Measurements from ENCODE around the gene ZNF593. TPM values are rescaled to one million over a fixed set of nuclear protein-coding genes. Genes with fewer than 3 reads are reported as not detected.

Gene ZNF593
- polyA plus RNA-seq, 4 donors, result 27.7 to 152 (median 94.7) TPM

DNA sequence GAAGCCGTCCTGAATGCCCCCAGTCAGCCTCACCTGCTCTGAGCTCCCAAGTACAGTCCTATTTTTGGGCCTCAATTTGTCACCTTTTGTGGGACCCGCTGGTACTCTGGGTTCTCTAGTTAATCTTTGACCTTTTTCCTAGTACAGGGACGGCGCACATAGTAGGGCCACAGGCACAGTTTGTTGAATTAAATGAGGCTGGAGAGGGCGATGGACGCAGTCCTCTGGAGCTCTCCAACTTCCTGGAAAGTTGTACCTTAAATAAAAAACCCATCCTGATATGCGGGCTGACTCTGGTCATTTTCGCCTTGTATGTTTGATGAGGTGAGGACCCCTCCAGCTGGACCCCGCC is 6.0 kb upstream of the ZNF593 start:
- WGBS, 3 donors, result 23 to 47% (median 43%) methylated on average over 9 of the region's 9 CpGs
- Histone ChIP-seq H3K27ac (ENCODE audit: low read depth in 1 of 3, low read length in 2 of 3) (no peak overlapping the region), H3K9me3 (ENCODE audit: control insufficient read depth in 2 of 2, insufficient read depth in 1 of 2, low read depth in 1 of 2, low read length in 1 of 2) (no peaks in the 10 kb centered on the region), H3K27me3 (ENCODE audit: control insufficient read depth in 3 of 3, insufficient read depth in 3 of 3, low read length in 3 of 3) (peaks cover 4 to 34% (median 8%) of the 10 kb centered on the region in 3 donors), H3K36me3 (ENCODE audit: control insufficient read depth in 3 of 3, insufficient read depth in 2 of 3, low read depth in 1 of 3, low read length in 3 of 3) (no peaks in the 10 kb centered on the region), H3K4me3 (ENCODE audit: low read depth in 1 of 3, low read length in 3 of 3) (peak overlapping the region in 2 of 3 donors; percentile 28 to 51), H3K4me1 (ENCODE audit: control insufficient read depth in 3 of 3, insufficient read depth in 2 of 3, low read depth in 1 of 3, low read length in 2 of 3) (peaks cover 0 to 21% (median 0%) of the 10 kb centered on the region in 3 donors)
- FAIRE-seq (no peak), DNase-seq (no peak)

DNA sequence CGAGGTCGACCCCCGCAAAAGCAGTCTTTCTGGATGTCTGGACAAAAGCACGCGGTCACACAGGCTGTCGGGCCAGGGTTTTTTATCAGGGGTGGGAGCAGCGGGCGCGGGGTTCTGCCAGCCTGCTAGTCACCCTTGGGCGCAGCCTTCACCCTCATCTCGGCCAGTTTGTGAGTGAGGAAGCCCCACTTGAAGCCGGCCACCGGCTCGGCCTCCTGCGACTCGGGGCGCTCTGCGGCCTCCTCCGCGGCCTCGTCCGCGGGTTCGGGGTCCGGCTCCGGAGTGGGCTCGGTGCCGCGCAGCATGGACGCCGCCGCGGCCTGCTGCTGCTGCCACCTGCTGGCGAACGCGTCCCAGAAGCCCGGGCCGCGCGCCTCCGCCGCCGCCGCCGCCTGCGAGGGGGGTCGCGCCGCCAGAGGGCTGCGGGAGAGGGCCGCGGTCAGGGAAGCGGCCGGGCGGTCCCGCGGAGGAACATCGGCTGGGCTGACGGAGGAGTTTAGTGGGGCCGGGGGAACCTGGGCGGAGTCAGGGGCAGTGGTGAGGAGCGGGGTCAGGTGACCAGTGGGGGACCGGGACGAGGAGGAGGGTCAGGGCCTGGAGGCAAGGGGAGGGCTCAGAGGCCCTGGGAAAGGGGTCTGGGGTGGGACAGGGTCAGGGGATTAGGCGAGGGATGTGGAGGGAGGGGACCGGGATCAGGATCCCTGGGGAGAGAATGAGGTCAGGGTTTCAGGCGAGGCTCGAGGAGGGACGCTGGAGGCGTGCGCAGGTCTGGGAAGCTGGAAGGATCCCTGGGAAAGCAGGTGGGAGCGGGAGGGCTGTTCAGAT is 5.5 kb upstream of the ZNF593 start:
- H3K27ac ChIP-seq (ENCODE audit: low read depth in 1 of 3, low read length in 2 of 3), result no peak overlapping the region
- H3K4me1 ChIP-seq (ENCODE audit: control insufficient read depth in 3 of 3, insufficient read depth in 2 of 3, low read depth in 1 of 3, low read length in 2 of 3), result peaks cover 0 to 27% (median 0%) of the 10 kb centered on the region in 3 donors
- peak overlapping the region in 2 of 3 donors; percentile 28 to 51 for H3K4me3 ChIP-seq (ENCODE audit: low read depth in 1 of 3, low read length in 3 of 3)
- FAIRE-seq (no peak), DNase-seq (peak; percentile 10 to 77)
- no peaks in the 10 kb centered on the region for H3K36me3 ChIP-seq (ENCODE audit: control insufficient read depth in 3 of 3, insufficient read depth in 2 of 3, low read depth in 1 of 3, low read length in 3 of 3)
- 3 to 9% (median 6%) methylated on average over 65 to 72 of the region's 72 CpGs for WGBS, 3 donors
- H3K9me3 ChIP-seq (ENCODE audit: control insufficient read depth in 2 of 2, insufficient read depth in 1 of 2, low read depth in 1 of 2, low read length in 1 of 2), result no peaks in the 10 kb centered on the region
- peaks cover 4 to 34% (median 8%) of the 10 kb centered on the region in 3 donors for H3K27me3 ChIP-seq (ENCODE audit: control insufficient read depth in 3 of 3, insufficient read depth in 3 of 3, low read length in 3 of 3)

DNA sequence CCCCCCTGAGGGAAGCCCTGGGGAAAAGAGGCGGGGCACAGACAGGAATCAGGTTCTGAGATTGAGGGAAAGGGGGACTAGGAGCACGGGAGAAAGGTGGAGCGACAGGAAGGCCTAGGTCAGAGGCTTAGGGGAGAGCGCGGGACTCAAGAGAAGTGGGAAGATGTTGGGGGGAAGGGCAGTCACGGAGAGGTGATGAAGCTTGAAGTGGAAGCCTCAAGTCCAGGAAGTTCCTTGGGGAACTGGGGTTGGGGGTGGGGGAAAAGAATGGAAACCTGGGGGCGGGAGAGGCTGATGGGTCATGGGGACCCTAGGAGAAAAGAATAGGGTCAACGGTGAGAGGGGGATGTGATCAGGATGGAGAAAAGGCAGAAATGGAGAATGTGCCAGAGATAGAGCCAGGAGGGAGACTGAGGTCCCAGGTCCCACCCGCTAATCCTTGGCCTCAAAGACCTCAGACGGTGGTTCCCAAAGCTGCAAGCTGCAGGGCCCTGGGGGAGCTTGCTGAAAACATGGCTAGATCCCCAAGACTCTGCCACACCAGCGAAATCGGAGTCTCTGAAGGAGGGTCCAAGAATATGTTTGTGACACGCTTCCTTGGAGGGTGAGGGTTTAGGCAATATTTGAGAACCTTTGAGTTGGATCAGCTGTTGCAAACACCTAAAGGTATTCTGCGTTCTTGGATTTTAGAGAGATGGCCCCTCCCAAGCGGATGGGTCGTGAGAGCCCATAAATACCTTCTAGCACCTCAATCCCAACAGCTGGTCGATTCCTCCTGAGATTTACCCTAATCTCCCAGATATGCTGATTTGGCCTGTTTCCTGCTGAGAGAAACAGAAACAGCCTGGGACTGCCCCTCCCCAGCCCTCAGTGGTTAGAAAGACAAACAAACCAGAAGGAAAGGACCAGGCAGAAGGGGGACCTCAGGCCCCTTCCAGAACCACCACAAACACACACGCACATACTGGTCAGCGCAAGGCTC is 4.6 kb upstream of the ZNF593 start:
- Histone ChIP-seq H3K36me3 (ENCODE audit: control insufficient read depth in 3 of 3, insufficient read depth in 2 of 3, low read depth in 1 of 3, low read length in 3 of 3) (no peaks in the 10 kb centered on the region), H3K4me3 (ENCODE audit: low read depth in 1 of 3, low read length in 3 of 3) (no peak overlapping the region), H3K27ac (ENCODE audit: low read depth in 1 of 3, low read length in 2 of 3) (no peak overlapping the region), H3K27me3 (ENCODE audit: control insufficient read depth in 3 of 3, insufficient read depth in 3 of 3, low read length in 3 of 3) (peaks cover 4 to 33% (median 8%) of the 10 kb centered on the region in 3 donors), H3K4me1 (ENCODE audit: control insufficient read depth in 3 of 3, insufficient read depth in 2 of 3, low read depth in 1 of 3, low read length in 2 of 3) (peaks cover 0 to 30% (median 0%) of the 10 kb centered on the region in 3 donors), H3K9me3 (ENCODE audit: control insufficient read depth in 2 of 2, insufficient read depth in 1 of 2, low read depth in 1 of 2, low read length in 1 of 2) (no peaks in the 10 kb centered on the region)
- DNase-seq, result no peak
- 62 to 65% (median 65%) methylated on average over 19 of the region's 19 CpGs for WGBS, 3 donors
- FAIRE-seq, result no peak

DNA sequence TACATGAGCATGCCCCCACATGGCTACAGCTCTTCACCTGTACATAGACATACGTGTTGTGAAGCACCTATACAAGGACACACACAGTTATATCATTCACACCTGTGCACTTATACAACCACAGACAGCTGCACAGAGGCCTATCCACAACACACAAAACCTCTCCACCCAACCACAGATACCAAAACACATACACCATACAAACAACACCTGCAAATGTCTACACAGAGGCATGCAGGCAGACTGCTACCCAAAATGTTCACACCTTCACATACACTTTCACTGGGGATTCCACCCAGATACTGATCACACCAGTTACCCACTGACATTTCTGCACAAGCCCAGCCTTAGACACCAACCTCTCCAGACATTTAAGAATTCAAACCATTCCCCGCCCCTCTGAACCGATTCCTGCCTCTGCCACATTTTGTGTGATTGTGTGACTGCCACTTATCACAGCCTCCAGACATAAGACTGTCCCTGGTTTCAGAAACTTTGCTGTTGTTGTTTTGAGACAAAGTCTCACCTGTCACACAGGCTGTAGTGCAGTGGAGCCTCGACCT is 2.9 kb upstream of the ZNF593 start:
- peaks cover 4 to 18% (median 5%) of the 10 kb centered on the region in 3 donors for H3K27me3 ChIP-seq (ENCODE audit: control insufficient read depth in 3 of 3, insufficient read depth in 3 of 3, low read length in 3 of 3)
- H3K4me3 ChIP-seq (ENCODE audit: low read depth in 1 of 3, low read length in 3 of 3), result no peak overlapping the region
- DNase-seq, result no peak
- no peaks in the 10 kb centered on the region for H3K9me3 ChIP-seq (ENCODE audit: control insufficient read depth in 2 of 2, insufficient read depth in 1 of 2, low read depth in 1 of 2, low read length in 1 of 2)
- WGBS, 3 donors, result 69 to 78% (median 76%) methylated on average over 4 of the region's 4 CpGs
- H3K36me3 ChIP-seq (ENCODE audit: control insufficient read depth in 3 of 3, insufficient read depth in 2 of 3, low read depth in 1 of 3, low read length in 3 of 3), result peaks cover 0 to 14% (median 0%) of the 10 kb centered on the region in 3 donors
- H3K27ac ChIP-seq (ENCODE audit: low read depth in 1 of 3, low read length in 2 of 3), result no peak overlapping the region
- H3K4me1 ChIP-seq (ENCODE audit: control insufficient read depth in 3 of 3, insufficient read depth in 2 of 3, low read depth in 1 of 3, low read length in 2 of 3), result peaks cover 0 to 35% (median 0%) of the 10 kb centered on the region in 3 donors
- no peak for FAIRE-seq

DNA sequence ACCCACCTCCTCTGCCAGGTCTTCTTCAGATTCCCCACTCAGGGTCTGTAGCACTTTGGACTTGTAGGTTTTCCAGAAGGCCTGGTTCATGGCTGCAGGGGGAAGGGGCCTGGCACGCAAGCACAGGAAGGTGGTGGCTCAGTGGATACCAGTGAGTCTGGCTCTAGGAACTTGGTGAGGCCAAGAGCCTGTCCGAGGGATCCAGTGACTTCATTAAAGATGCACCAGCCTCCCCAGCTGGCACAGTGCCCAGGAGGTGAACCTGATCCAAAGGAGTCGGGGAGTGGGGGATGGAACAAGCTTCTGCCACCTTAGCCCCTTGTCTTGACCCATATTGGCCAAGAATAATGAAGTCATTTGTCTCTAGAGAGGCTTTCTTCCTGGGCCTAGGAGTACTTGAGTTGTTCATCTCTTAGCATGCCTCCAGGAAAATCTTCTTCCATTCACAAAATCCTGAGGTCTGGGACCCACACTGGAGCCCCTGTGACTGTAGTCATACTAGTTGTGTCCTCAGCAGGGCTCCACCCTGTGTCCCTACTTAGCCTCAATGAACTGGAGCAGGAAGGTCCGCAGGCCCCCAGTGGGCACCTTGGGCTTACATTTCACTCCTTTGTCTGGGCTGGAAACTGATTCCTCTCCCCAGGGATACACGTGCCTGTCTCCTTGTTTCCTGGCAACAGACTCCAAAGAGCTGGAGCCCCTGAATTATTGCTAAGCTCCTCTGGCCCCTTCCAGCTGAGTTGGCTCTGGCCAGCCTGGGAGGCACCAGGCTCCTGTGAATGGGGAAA is 1.1 kb upstream of the ZNF593 start, which contains the start of gene C1orf232:
Gene C1orf232 (minus strand): TSS at position 554 of the 788 bp plus-strand sequence. CDS start 464 bp downstream, at position 90.
- H3K4me1 ChIP-seq (ENCODE audit: control insufficient read depth in 3 of 3, insufficient read depth in 2 of 3, low read depth in 1 of 3, low read length in 2 of 3), result peaks cover 0 to 30% (median 0%) of the 10 kb centered on the region in 3 donors
- H3K9me3 ChIP-seq (ENCODE audit: control insufficient read depth in 2 of 2, insufficient read depth in 1 of 2, low read depth in 1 of 2, low read length in 1 of 2), result no peaks in the 10 kb centered on the region
- H3K36me3 ChIP-seq (ENCODE audit: control insufficient read depth in 3 of 3, insufficient read depth in 2 of 3, low read depth in 1 of 3, low read length in 3 of 3), result peaks cover 0 to 15% (median 0%) of the 10 kb centered on the region in 3 donors
- no peak for DNase-seq
- peak within 1 kb of the TSS; percentile 34 to 90 (median 74) for H3K27ac ChIP-seq (ENCODE audit: low read depth in 1 of 3, low read length in 2 of 3)
- peaks cover 0 to 4% (median 0%) of the 10 kb centered on the region in 3 donors for H3K27me3 ChIP-seq (ENCODE audit: control insufficient read depth in 3 of 3, insufficient read depth in 3 of 3, low read length in 3 of 3)
- WGBS, 3 donors, result 47 to 61% (median 61%) methylated on average over 5 of the region's 5 CpGs
- FAIRE-seq, result no peak
- H3K4me3 ChIP-seq (ENCODE audit: low read depth in 1 of 3, low read length in 3 of 3), result peak within 1 kb of the TSS; percentile 64 to 88 (median 64)

DNA sequence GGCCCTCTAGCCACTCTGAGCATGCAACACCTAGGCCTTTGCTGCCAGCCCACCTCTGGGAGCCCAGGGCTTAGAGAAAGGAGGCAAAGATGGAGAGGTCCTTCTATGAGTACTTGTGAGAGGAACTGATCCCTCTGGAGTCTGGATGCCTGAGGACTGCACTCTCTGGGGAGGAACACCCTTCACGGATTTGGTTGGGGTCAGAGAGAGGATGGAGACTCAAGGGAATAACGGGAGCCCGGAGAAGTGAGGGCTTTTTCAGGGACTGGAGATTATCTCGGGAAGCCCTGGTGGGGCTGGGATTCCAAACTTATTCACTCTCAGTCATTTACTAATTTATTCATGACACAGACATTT is 532 bp upstream of the ZNF593 start:
- 23 to 44% (median 36%) methylated on average over 4 of the region's 4 CpGs for WGBS, 3 donors
- DNase-seq (no peak), FAIRE-seq (no peak)
- peaks cover 0 to 15% (median 0%) of the 10 kb centered on the region in 3 donors for H3K36me3 ChIP-seq (ENCODE audit: control insufficient read depth in 3 of 3, insufficient read depth in 2 of 3, low read depth in 1 of 3, low read length in 3 of 3)
- peak overlapping the region in 1 of 3 donors; percentile 64 for H3K4me3 ChIP-seq (ENCODE audit: low read depth in 1 of 3, low read length in 3 of 3)
- no peaks in the 10 kb centered on the region for H3K9me3 ChIP-seq (ENCODE audit: control insufficient read depth in 2 of 2, insufficient read depth in 1 of 2, low read depth in 1 of 2, low read length in 1 of 2)
- H3K4me1 ChIP-seq (ENCODE audit: control insufficient read depth in 3 of 3, insufficient read depth in 2 of 3, low read depth in 1 of 3, low read length in 2 of 3), result peaks cover 0 to 26% (median 0%) of the 10 kb centered on the region in 3 donors
- no peaks in the 10 kb centered on the region for H3K27me3 ChIP-seq (ENCODE audit: control insufficient read depth in 3 of 3, insufficient read depth in 3 of 3, low read length in 3 of 3)
- peak overlapping the region in 2 of 3 donors; percentile 74 to 90 for H3K27ac ChIP-seq (ENCODE audit: low read depth in 1 of 3, low read length in 2 of 3)

DNA sequence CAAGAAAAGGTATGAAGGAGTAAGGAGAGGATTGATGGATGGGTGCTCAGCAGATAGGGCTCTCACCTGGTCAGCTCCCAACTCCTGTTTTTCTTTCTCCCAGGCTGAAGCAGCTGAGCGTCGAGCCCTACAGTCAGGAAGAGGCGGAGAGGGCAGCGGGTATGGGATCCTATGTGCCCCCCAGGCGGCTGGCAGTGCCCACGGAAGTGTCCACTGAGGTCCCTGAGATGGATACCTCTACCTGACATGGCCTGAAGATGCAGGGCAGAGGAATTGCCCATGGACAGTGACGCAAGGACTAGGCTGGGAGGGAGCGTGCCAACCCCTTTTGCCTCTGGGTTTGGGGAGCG is 739 bp downstream of the ZNF593 start:
- FAIRE-seq (no peak), DNase-seq (no peak)
- Histone ChIP-seq H3K27me3 (ENCODE audit: control insufficient read depth in 3 of 3, insufficient read depth in 3 of 3, low read length in 3 of 3) (no peaks in the 10 kb centered on the region), H3K27ac (ENCODE audit: low read depth in 1 of 3, low read length in 2 of 3) (peak overlapping the region in 2 of 3 donors; percentile 74 to 90), H3K9me3 (ENCODE audit: control insufficient read depth in 2 of 2, insufficient read depth in 1 of 2, low read depth in 1 of 2, low read length in 1 of 2) (no peaks in the 10 kb centered on the region), H3K36me3 (ENCODE audit: control insufficient read depth in 3 of 3, insufficient read depth in 2 of 3, low read depth in 1 of 3, low read length in 3 of 3) (peaks cover 0 to 15% (median 0%) of the 10 kb centered on the region in 3 donors), H3K4me1 (ENCODE audit: control insufficient read depth in 3 of 3, insufficient read depth in 2 of 3, low read depth in 1 of 3, low read length in 2 of 3) (peaks cover 0 to 22% (median 0%) of the 10 kb centered on the region in 3 donors), H3K4me3 (ENCODE audit: low read depth in 1 of 3, low read length in 3 of 3) (peak overlapping the region; percentile 64 to 88 (median 64))
- WGBS, 3 donors, result 50 to 64% (median 59%) methylated on average over 9 of the region's 9 CpGs

All from small intestine (tissue), 7 donors.